Myocyte (in vitro differentiated cells): ENCODE results near the gene S100A13. TPM values are rescaled to one million over a fixed set of nuclear protein-coding genes. Genes with fewer than 3 reads are reported as not detected.

Experiments used
- DNase-seq: peaks from one replicate; pipeline ENCODE4 v3.0.0-alpha.2; 2012; ENCODE audit warnings: low read depth
- total RNA-seq: library from RNA; depleted of rRNA; stranded (reverse); fragments of >200 nt; gene quantifications from 2 replicates; pipeline ENCODE4 v1.2.3, GENCODE V29; 2014

S100A13 gene
- total RNA-seq, 1 donor from 2014 or later: 237 TPM

- no peak for DNase-seq
These were observed 666 bp upstream of the S100A13 start, which contains the start of gene S100A1 for GRCh38 chr1:153627715-153628626. TSS of gene S100A1 (plus strand) at chr1:153628434. CDS start at chr1:153630522, 2,088 bp downstream.

- DNase-seq: no peak
These were observed 815 bp downstream of the S100A13 start for GRCh38 chr1:153626477-153626903.

GRCh38 chr1:153624965-153625611 lies 2.2 kb downstream of the S100A13 start:
- no peak for DNase-seq

GRCh38 chr1:153623101-153623500 lies 4.2 kb downstream of the S100A13 start:
- DNase-seq: no peak

GRCh38 chr1:153619171-153619570 lies 8.1 kb downstream of the S100A13 start:
- DNase-seq: peak; percentile 86

- DNase-seq: no peak
These were observed 9.6 kb downstream of the S100A13 start for GRCh38 chr1:153617663-153618062.

GRCh38 chr1:153616917-153617311 lies 10.4 kb downstream of the S100A13 start:
- DNase-seq: no peak

GRCh38 chr1:153616144-153616916 lies 11.0 kb downstream of the S100A13 start, which contains the start of gene S100A14:
TSS of gene S100A14 (minus strand) at chr1:153616325. CDS start at chr1:153615858, 467 bp downstream.
- peak; percentile 37 for DNase-seq

GRCh38 chr1:153615406-153615805 lies 11.9 kb downstream of the S100A13 start:
- no peak for DNase-seq

- no peak for DNase-seq
These were observed 12.4 kb downstream of the S100A13 start for GRCh38 chr1:153614906-153615305.

- no peak for DNase-seq
These were observed 13.0 kb downstream of the S100A13 start for GRCh38 chr1:153614189-153614900.

- peak; percentile 37 for DNase-seq
These were observed 13.9 kb downstream of the S100A13 start for GRCh38 chr1:153613406-153613805.

- peak; percentile 90 for DNase-seq
These were observed 14.5 kb downstream of the S100A13 start, which contains the start of gene S100A16 for GRCh38 chr1:153612755-153613331. TSS of gene S100A16 (minus strand) at chr1:153613137. CDS start at chr1:153608151, 4,986 bp downstream.

- DNase-seq: peak; percentile 81
These were observed 15.1 kb downstream of the S100A13 start for GRCh38 chr1:153612111-153612754.

- DNase-seq: no peak
These were observed 15.9 kb downstream of the S100A13 start for GRCh38 chr1:153611356-153611755.

GRCh38 chr1:153610811-153611301 lies 16.4 kb downstream of the S100A13 start:
- DNase-seq: peak; percentile 73

- peak; percentile 85 for DNase-seq
These were observed 17.0 kb downstream of the S100A13 start for GRCh38 chr1:153610334-153610733.

- DNase-seq: no peak
These were observed 17.8 kb downstream of the S100A13 start for GRCh38 chr1:153609585-153609907.

- DNase-seq: peak; percentile 97
These were observed 18.3 kb downstream of the S100A13 start for GRCh38 chr1:153608742-153609584.
